Lower leg skin (tissue), 3 donors: Measurements from ENCODE around the gene ADGRL3.

Experiments used
- CTCF ChIP-seq, 3 donors: fragments of 450-650 bp; IDR thresholded peaks; one replicate each; pipeline ENCODE4 v1.5.1; 2016; ENCODE audit warnings: antibody characterized with exemption in 3 of 3, mild to moderate bottlenecking in 3 of 3, moderate library complexity in 2 of 3
- POLR2A ChIP-seq, 2 donors: fragments of 450-650 bp; IDR thresholded peaks; one replicate each; pipeline ENCODE4 v1.6.1; 2016 to 2017; ENCODE audit warnings: antibody characterized with exemption in 2 of 2, mild to moderate bottlenecking in 1 of 2, moderate library complexity in 1 of 2

- TF ChIP-seq CTCF (IDR thresholded peaks at IDR 0.05) (no peak), POLR2A (IDR thresholded peaks at IDR 0.05) (no peak)
These were observed 572.0 kb downstream of the ADGRL3 start for GRCh38 chr4:61772126-61772525.
